HEK293 (cell line): ENCODE measurements around the gene NFE2L1.

ENCODE experiments used
- YY1 ChIP-seq: fragments of 450-650 bp; formaldehyde crosslinking; IDR thresholded peaks from 2 replicates; pipeline ENCODE4 v1.5.1; 2018; ENCODE audit warnings: missing biosample characterization, missing genetic modification characterization
- ZNF175 ChIP-seq: fragments of 450-650 bp; formaldehyde crosslinking; IDR thresholded peaks from 2 replicates; pipeline ENCODE4 v1.5.1; 2016; ENCODE audit warnings: missing biosample characterization, missing genetic modification characterization
- ZNF701 ChIP-seq: fragments of 450-650 bp; formaldehyde crosslinking; IDR thresholded peaks from 2 replicates; pipeline ENCODE4 v1.5.1; 2016; ENCODE audit warnings: missing biosample characterization, missing genetic modification characterization
- ZNF747 ChIP-seq: fragments of 450-650 bp; formaldehyde crosslinking; IDR thresholded peaks from 2 replicates; pipeline ENCODE4 v1.5.1; 2016; ENCODE audit warnings: missing biosample characterization, missing genetic modification characterization
- TF ChIP-seq, protein P1 (sequence below): fragments of 450-650 bp; formaldehyde crosslinking; IDR thresholded peaks from 2 replicates; pipeline ENCODE4 v1.5.1; 2016; ENCODE audit warnings: missing biosample characterization, missing genetic modification characterization
- TF ChIP-seq, protein P2 (sequence below): fragments of 450-650 bp; formaldehyde crosslinking; IDR thresholded peaks from 2 replicates; pipeline ENCODE4 v1.5.1; 2016; ENCODE audit warnings: missing biosample characterization, missing genetic modification characterization
- TF ChIP-seq, protein P3 (sequence below): fragments of 450-650 bp; formaldehyde crosslinking; IDR thresholded peaks from 2 replicates; pipeline ENCODE4 v1.5.1; 2016; ENCODE audit warnings: missing biosample characterization, missing genetic modification characterization

DNA sequence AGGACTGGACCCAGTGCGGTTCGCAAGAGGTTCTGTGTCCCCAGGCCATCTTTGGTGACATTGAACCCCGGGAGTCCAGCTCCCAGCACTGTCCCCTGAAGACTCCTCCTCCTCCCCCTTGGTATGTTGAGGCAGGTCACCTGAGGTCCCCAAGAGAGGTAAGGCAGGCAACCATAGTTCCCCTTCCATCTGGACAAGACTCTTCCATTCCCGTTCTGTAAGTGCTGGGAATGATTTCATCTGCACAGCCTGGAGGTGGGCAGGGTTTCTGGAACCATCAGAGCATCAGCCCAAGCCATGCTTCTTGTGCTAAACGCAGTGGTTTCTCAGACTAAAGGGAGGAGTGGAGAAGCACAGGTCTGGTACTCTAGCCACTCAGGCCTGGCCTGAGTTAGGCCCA, 35.5 kb upstream of the NFE2L1 start:
- TF ChIP-seq, protein P1, sequence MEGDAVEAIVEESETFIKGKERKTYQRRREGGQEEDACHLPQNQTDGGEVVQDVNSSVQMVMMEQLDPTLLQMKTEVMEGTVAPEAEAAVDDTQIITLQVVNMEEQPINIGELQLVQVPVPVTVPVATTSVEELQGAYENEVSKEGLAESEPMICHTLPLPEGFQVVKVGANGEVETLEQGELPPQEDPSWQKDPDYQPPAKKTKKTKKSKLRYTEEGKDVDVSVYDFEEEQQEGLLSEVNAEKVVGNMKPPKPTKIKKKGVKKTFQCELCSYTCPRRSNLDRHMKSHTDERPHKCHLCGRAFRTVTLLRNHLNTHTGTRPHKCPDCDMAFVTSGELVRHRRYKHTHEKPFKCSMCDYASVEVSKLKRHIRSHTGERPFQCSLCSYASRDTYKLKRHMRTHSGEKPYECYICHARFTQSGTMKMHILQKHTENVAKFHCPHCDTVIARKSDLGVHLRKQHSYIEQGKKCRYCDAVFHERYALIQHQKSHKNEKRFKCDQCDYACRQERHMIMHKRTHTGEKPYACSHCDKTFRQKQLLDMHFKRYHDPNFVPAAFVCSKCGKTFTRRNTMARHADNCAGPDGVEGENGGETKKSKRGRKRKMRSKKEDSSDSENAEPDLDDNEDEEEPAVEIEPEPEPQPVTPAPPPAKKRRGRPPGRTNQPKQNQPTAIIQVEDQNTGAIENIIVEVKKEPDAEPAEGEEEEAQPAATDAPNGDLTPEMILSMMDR (tag by site-specific recombination): no peak
- TF ChIP-seq ZNF747 (no peak), ZNF175 (tag by site-specific recombination) (no peak), YY1 (tag by site-specific recombination) (no peak), ZNF701 (no peak)
- TF ChIP-seq, protein P2, sequence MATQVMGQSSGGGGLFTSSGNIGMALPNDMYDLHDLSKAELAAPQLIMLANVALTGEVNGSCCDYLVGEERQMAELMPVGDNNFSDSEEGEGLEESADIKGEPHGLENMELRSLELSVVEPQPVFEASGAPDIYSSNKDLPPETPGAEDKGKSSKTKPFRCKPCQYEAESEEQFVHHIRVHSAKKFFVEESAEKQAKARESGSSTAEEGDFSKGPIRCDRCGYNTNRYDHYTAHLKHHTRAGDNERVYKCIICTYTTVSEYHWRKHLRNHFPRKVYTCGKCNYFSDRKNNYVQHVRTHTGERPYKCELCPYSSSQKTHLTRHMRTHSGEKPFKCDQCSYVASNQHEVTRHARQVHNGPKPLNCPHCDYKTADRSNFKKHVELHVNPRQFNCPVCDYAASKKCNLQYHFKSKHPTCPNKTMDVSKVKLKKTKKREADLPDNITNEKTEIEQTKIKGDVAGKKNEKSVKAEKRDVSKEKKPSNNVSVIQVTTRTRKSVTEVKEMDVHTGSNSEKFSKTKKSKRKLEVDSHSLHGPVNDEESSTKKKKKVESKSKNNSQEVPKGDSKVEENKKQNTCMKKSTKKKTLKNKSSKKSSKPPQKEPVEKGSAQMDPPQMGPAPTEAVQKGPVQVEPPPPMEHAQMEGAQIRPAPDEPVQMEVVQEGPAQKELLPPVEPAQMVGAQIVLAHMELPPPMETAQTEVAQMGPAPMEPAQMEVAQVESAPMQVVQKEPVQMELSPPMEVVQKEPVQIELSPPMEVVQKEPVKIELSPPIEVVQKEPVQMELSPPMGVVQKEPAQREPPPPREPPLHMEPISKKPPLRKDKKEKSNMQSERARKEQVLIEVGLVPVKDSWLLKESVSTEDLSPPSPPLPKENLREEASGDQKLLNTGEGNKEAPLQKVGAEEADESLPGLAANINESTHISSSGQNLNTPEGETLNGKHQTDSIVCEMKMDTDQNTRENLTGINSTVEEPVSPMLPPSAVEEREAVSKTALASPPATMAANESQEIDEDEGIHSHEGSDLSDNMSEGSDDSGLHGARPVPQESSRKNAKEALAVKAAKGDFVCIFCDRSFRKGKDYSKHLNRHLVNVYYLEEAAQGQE: no peak
- TF ChIP-seq, protein P3, sequence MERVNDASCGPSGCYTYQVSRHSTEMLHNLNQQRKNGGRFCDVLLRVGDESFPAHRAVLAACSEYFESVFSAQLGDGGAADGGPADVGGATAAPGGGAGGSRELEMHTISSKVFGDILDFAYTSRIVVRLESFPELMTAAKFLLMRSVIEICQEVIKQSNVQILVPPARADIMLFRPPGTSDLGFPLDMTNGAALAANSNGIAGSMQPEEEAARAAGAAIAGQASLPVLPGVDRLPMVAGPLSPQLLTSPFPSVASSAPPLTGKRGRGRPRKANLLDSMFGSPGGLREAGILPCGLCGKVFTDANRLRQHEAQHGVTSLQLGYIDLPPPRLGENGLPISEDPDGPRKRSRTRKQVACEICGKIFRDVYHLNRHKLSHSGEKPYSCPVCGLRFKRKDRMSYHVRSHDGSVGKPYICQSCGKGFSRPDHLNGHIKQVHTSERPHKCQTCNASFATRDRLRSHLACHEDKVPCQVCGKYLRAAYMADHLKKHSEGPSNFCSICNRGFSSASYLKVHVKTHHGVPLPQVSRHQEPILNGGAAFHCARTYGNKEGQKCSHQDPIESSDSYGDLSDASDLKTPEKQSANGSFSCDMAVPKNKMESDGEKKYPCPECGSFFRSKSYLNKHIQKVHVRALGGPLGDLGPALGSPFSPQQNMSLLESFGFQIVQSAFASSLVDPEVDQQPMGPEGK: no peak
